HG03039 (cell line): ENCODE results near the gene PCF11.
"Not testable (repeated sequence)": the region's sequence is repeated elsewhere in the genome, so short reads cannot be mapped to it uniquely, and the experiment has no call there.

Experiments used
- ATAC-seq: cut with Tn5 transposase; IDR thresholded peaks from one replicate; pipeline ENCODE4 v1.9.1; 2021; ENCODE audit warnings: mild to moderate bottlenecking, moderate library complexity; ENCODE audit not compliant: unreplicated experiment

Gene PCF11, protein sequence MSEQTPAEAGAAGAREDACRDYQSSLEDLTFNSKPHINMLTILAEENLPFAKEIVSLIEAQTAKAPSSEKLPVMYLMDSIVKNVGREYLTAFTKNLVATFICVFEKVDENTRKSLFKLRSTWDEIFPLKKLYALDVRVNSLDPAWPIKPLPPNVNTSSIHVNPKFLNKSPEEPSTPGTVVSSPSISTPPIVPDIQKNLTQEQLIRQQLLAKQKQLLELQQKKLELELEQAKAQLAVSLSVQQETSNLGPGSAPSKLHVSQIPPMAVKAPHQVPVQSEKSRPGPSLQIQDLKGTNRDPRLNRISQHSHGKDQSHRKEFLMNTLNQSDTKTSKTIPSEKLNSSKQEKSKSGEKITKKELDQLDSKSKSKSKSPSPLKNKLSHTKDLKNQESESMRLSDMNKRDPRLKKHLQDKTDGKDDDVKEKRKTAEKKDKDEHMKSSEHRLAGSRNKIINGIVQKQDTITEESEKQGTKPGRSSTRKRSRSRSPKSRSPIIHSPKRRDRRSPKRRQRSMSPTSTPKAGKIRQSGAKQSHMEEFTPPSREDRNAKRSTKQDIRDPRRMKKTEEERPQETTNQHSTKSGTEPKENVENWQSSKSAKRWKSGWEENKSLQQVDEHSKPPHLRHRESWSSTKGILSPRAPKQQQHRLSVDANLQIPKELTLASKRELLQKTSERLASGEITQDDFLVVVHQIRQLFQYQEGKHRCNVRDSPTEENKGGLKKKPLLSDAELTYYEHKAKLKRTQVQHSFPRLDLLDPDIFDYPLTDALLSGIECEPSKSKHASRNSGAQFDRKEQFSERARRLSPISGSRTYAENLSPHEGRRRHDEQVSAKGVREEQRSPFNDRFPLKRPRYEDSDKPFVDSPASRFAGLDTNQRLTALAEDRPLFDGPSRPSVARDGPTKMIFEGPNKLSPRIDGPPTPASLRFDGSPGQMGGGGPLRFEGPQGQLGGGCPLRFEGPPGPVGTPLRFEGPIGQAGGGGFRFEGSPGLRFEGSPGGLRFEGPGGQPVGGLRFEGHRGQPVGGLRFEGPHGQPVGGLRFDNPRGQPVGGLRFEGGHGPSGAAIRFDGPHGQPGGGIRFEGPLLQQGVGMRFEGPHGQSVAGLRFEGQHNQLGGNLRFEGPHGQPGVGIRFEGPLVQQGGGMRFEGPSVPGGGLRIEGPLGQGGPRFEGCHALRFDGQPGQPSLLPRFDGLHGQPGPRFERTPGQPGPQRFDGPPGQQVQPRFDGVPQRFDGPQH (N-terminal part only)

GRCh38 chr11:83156996-83157593 lies at the start of gene PCF11:
PCF11 (plus strand) TSS chr11:83157131; CDS start chr11:83157440, 309 bp downstream.
- peak; percentile 4 for ATAC-seq

DNA sequence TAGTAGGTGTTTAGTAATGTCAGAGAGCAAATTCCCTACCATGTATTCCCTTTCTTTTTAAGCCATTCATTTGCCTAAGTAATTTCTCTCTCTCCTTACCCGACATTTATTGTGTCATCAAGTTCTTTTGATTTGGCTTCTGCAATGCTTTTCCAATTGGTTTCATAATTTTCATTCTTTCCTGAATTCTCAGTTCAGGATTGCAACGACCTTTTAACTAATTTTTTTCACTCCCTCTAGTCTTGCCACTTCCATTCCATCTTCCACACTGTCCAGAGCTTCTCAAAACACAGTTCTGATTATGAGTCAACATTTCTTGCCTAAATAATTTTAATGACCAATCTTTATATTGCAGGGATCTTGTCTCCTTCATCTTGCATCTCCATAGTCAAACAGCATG lies 44.0 kb upstream of the PCF11 start:
- no peak for ATAC-seq

GRCh38 chr11:83115026-83115425 lies 41.9 kb upstream of the PCF11 start:
- no peak for ATAC-seq

GRCh38 chr11:83115551-83115950 lies 41.4 kb upstream of the PCF11 start:
- ATAC-seq, result no peak

- ATAC-seq, result no peak
Observed at GRCh38 chr11:83116015-83116641, 40.8 kb upstream of the PCF11 start.

DNA sequence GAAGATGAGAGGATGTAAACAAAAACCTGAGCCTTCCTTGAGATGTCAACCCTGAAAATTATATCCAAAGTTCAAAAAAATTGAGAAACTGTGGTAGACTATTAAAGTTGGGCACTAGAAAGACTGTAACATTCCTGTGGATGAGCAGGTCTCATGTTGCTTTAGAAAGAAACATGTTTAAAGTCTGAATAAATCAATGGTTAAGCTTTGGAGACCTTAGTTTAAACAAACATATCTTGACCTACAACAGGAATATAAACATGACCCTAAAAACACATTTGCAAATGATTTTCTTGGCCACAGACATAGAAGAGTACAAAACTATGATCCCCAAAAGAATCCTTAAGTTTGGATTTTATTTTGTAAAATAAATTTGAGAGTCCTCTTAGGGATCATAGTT lies 38.1 kb upstream of the PCF11 start:
- no peak for ATAC-seq

- no peak for ATAC-seq
Observed at GRCh38 chr11:83119216-83119615, 37.7 kb upstream of the PCF11 start.

DNA sequence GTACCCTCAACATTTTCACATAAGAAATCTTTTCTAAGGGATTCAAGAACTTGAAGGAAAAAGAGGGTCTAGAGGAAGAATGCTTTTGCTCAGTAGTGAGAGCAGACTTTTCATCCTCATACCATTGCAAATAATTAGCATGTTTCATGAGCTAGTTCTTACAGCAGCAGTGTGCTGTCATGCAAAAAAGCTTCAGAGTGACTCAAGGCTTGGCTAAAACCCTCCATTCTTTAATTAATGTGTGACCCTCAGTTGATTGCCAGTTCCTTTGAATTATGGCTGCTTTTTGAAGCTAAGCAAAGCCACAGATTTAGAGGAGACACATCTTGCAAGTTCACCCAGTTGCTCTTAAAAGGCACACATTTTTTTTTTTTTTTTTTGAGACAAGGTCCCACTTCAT lies 36.6 kb upstream of the PCF11 start:
- ATAC-seq, result no peak

DNA sequence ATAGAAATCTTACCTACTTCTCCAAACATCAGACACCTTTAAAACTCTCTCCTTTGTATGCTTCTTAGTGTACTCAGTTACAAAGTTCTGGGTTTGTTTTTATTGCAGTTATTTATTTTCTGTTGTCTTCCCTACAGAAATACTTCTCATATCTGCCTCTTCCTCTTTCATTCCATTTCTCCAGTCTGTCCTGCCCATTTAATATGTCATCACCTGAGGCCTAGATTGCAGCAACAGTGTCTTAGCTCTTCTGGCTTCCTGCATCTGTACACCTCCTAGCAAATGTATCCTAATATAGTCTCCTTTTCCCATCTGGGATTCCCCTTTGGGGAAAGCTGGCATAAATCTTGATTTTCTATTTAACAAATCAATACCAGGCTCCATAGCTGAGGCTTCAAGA lies 34.9 kb upstream of the PCF11 start:
- no peak for ATAC-seq

- no peak for ATAC-seq
Observed at GRCh38 chr11:83122766-83123165, 34.2 kb upstream of the PCF11 start.

GRCh38 chr11:83124636-83125424 lies 32.1 kb upstream of the PCF11 start:
- no peak for ATAC-seq

GRCh38 chr11:83125577-83125976 lies 31.4 kb upstream of the PCF11 start:
- no peak for ATAC-seq

DNA sequence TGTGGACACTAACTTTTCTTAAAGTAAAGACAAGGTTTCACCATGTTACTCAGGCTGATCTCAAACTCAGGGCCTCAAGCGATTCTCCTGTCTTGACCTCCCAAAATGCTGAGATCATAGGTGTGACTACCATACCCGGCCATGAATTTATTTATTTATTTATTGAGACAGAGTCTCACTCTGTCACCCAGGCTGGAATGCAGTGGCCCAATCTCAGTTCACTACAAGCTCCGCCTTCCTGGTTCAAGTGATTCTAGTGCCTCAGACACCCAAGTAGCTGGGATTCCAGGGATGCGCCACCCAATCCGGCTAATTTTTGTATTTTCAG lies 29.7 kb upstream of the PCF11 start:
- ATAC-seq, result no peak

- no peak for ATAC-seq
Observed at GRCh38 chr11:83132191-83132590, 24.7 kb upstream of the PCF11 start.

DNA sequence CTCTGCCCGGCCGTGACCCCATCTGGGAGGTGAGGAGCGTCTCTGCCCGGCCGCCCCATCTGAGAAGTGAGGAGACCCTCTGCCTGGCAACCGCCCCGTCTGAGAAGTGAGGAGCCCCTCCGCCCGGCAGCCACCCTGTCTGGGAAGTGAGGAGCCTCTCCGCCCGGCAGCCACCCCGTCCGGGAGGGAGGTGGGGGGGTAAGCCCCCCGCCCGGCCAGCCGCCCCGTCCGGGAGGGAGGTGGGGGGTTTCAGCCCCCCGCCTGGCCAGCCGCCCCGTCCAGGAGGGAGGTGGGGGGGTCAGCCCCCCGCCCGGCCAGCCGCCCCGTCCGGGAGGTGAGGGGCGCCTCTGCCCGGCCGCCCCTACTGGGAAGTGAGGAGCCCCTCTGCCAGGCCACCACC lies 23.7 kb upstream of the PCF11 start:
- not testable (repeated sequence) for ATAC-seq

DNA sequence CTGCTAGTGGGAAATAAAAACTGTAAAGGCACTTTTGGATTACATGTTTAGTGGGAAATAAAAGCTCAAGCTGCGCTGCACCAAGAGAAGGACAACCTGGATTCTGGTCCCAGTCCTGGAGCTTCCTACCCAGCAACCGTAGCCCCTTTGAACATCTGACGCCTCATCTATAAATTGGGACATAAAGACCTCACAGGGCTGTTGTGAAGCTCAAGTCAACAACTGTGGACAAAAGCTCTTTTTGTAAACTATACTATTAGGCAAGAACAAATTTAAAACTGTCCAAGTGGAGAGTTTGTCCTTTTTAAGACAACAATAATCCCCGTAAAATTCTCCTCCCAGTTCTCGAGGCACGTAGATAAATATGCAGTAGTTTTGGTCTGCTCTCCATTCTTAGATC lies 17.6 kb upstream of the PCF11 start:
- no peak for ATAC-seq

- peak; percentile 95 for ATAC-seq
Observed at GRCh38 chr11:83140691-83141455, 16.1 kb upstream of the PCF11 start.

DNA sequence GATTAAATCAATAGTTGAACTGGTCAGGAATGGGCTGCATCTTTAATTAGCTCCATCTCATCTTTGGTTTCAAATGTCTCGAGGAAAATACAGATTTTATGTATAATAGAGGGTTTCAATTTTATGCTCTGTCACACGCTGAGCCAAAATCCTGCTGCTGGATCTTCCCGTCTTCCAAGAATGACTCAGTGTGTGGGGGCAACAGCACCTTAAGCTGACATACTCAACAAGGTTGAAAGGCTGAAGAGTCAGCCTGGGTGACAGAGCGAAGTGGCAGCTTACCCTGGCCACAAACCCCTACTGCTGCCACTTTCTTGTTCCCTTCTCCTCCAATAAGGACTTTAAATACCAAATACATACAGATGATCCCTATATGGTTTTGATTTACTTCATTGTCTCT lies 9.0 kb upstream of the PCF11 start:
- ATAC-seq, result no peak

- no peak for ATAC-seq
Observed at GRCh38 chr11:83150450-83150849, 6.5 kb upstream of the PCF11 start.
